Activated CD4-positive, alpha-beta memory T cell treated with anti-CD3 and anti-CD28 coated beads for 36 hours (primary cell): ENCODE measurements around the gene CLCN3. TPM values are rescaled to one million over a fixed set of nuclear protein-coding genes. Genes with fewer than 3 reads are reported as not detected.
A peak's percentile ranks its signal among the peaks of the same experiment; 100 is the strongest.
"Not testable (repeated sequence)": the region's sequence is repeated elsewhere in the genome, so short reads cannot be mapped to it uniquely, and the experiment has no call there.

Source experiments
- CTCF ChIA-PET: fragments of 350-600 bp; sonication (Branson Sonifier 250); formaldehyde crosslinking; loops from one replicate; lab custom pipeline; 2021; ENCODE audit warnings: antibody characterized with exemption, inconsistent platforms; lab: Charles Lee
- POLR2A ChIA-PET: fragments of 350-600 bp; sonication (Branson Sonifier 250); formaldehyde crosslinking; loops from one replicate; lab custom pipeline; 2021; ENCODE audit warnings: antibody characterized with exemption; lab: Charles Lee
- DNase-seq: peaks from one replicate; pipeline ENCODE4 v3.0.0-alpha.2; 2020
- H3K27ac Mint-ChIP-seq: one replicate; pipeline ENCODE4 v1.8.0; 2021; ENCODE audit warnings: mixed read lengths
- H3K27me3 Mint-ChIP-seq: one replicate; pipeline ENCODE4 v1.8.0; 2021; ENCODE audit warnings: mixed read lengths
- H3K36me3 Mint-ChIP-seq: one replicate; pipeline ENCODE4 v1.8.0; 2021; ENCODE audit warnings: mixed read lengths
- H3K4me1 Mint-ChIP-seq: one replicate; pipeline ENCODE4 v1.8.0; 2021; ENCODE audit warnings: low read depth, mixed read lengths
- H3K4me3 Mint-ChIP-seq: one replicate; pipeline ENCODE4 v1.8.0; 2021; ENCODE audit warnings: mild to moderate bottlenecking, mixed read lengths
- H3K9me3 Mint-ChIP-seq: one replicate; pipeline ENCODE4 v1.8.0; 2021; ENCODE audit warnings: mixed read lengths
- intact Hi-C: fragments of 100-400 bp; cut with micrococcal nuclease; formaldehyde crosslinking; loops from one replicate; pipeline ENCODE4 v1.15.1; 2023
- total RNA-seq, 2 experiments: library from RNA; stranded (reverse); gene quantifications; one replicate each; pipeline ENCODE4 v1.2.3, GENCODE V29; 2021

CLCN3 gene
- total RNA-seq, result 10 to 100 TPM; 17.3 to 18.6 TPM

- H3K4me1 Mint-ChIP-seq, result peaks cover 60% of the 10 kb centered on the region
- no peaks in the 10 kb centered on the region for H3K27me3 Mint-ChIP-seq
- no peaks in the 10 kb centered on the region for H3K36me3 Mint-ChIP-seq
- POLR2A ChIA-PET, result interaction anchor here (1.5 to 2.1 kb wide), 2 partner anchors 9 to 40 kb away, joined by 8 to 9 read pairs; no protein-coding TSS in a partner anchor
- intact Hi-C loops, result loop anchor here (1.0 to 10.0 kb wide), 3 partner anchors 40 to 1135 kb away; partner anchors contain the start of gene DDX60L
- CTCF ChIA-PET, result interaction anchor here (0.7 to 2.4 kb wide), 7 partner anchors 8 to 407 kb away, joined by 3 to 18 read pairs (median 4); no protein-coding TSS in a partner anchor
- DNase-seq, result peak; percentile 94
- H3K27ac Mint-ChIP-seq, result peak within 1 kb of the TSS; percentile 98
- peak within 1 kb of the TSS; percentile 96 for H3K4me3 Mint-ChIP-seq
- H3K9me3 Mint-ChIP-seq, result no peaks in the 10 kb centered on the region
Measured at GRCh38 chr4:169619958-169620879, at the start of gene CLCN3. CLCN3 (plus strand) TSS chr4:169620578; CDS start chr4:169635929, 15,351 bp downstream.

DNA sequence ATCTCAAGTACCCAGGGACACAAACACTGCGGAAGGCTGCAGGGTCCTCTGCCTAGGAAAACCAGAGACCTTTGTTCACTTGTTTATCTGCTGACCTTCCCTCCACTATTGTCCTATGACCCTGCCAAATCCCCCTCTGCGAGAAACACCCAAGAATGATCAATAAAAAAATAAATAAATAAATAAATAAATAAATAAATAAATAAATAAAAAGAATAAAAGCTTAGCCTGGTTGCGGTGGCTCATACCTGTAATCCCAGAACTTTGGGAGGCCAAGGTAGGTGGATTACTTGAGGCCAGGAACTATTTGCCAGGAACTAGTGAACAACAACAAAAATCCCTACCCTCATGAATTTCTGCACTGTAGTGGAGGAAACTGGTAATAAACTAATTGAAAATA is 49.4 kb upstream of the CLCN3 start:
- POLR2A ChIA-PET, intact Hi-C loops, H3K27me3 Mint-ChIP-seq: not testable (repeated sequence)

GRCh38 chr4:169571435-169571834 is 48.9 kb upstream of the CLCN3 start:
- POLR2A ChIA-PET, result no interaction called here
- CTCF ChIA-PET, result no interaction called here

More for the DNA sequence above, 49.4 kb upstream of the CLCN3 start:
- H3K4me1 Mint-ChIP-seq, H3K9me3 Mint-ChIP-seq, H3K4me3 Mint-ChIP-seq, H3K27ac Mint-ChIP-seq, CTCF ChIA-PET, DNase-seq: not testable (repeated sequence)
- peaks cover 24% of the 10 kb centered on the region for H3K36me3 Mint-ChIP-seq

GRCh38 chr4:169573889-169574288 is 46.5 kb upstream of the CLCN3 start:
- Mint-ChIP-seq H3K27me3 (no peaks in the 10 kb centered on the region), H3K4me3 (no peak overlapping the region), H3K4me1 (no peaks in the 10 kb centered on the region), H3K27ac (no peak overlapping the region), H3K9me3 (no peaks in the 10 kb centered on the region), H3K36me3 (peaks cover 27% of the 10 kb centered on the region)
- POLR2A ChIA-PET, result no interaction called here
- no peak for DNase-seq
- CTCF ChIA-PET, result no interaction called here
- intact Hi-C loops, result no loop called here

More at GRCh38 chr4:169571435-169571834, 48.9 kb upstream of the CLCN3 start:
- H3K9me3 Mint-ChIP-seq, result no peaks in the 10 kb centered on the region
- H3K36me3 Mint-ChIP-seq, result peaks cover 27% of the 10 kb centered on the region
- intact Hi-C loops, result no loop called here
- peaks cover 3% of the 10 kb centered on the region for H3K4me1 Mint-ChIP-seq
- no peak overlapping the region for H3K4me3 Mint-ChIP-seq
- H3K27ac Mint-ChIP-seq, result no peak overlapping the region
- no peak for DNase-seq
- H3K27me3 Mint-ChIP-seq, result no peaks in the 10 kb centered on the region

- no peak for DNase-seq
- H3K4me1 Mint-ChIP-seq, result no peaks in the 10 kb centered on the region
- H3K27me3 Mint-ChIP-seq, result no peaks in the 10 kb centered on the region
- no peak overlapping the region for H3K27ac Mint-ChIP-seq
- no peak overlapping the region for H3K4me3 Mint-ChIP-seq
- POLR2A ChIA-PET, result no interaction called here
- CTCF ChIA-PET, result no interaction called here
- no peaks in the 10 kb centered on the region for H3K9me3 Mint-ChIP-seq
- intact Hi-C loops, result no loop called here
- peaks cover 13% of the 10 kb centered on the region for H3K36me3 Mint-ChIP-seq
Measured at GRCh38 chr4:169582203-169582602, 38.2 kb upstream of the CLCN3 start.

- H3K9me3 Mint-ChIP-seq, result no peaks in the 10 kb centered on the region
- DNase-seq, result no peak
- H3K27ac Mint-ChIP-seq, result no peak overlapping the region
- CTCF ChIA-PET, result no interaction called here
- no peak overlapping the region for H3K4me3 Mint-ChIP-seq
- H3K4me1 Mint-ChIP-seq, result no peaks in the 10 kb centered on the region
- peaks cover 13% of the 10 kb centered on the region for H3K36me3 Mint-ChIP-seq
- POLR2A ChIA-PET, result no interaction called here
- intact Hi-C loops, result no loop called here
- H3K27me3 Mint-ChIP-seq, result no peaks in the 10 kb centered on the region
Measured at GRCh38 chr4:169582706-169583105, 37.7 kb upstream of the CLCN3 start.

- Mint-ChIP-seq H3K36me3 (peaks cover 13% of the 10 kb centered on the region), H3K27ac (no peak overlapping the region), H3K4me1 (no peaks in the 10 kb centered on the region), H3K9me3 (no peaks in the 10 kb centered on the region), H3K4me3 (no peak overlapping the region), H3K27me3 (no peaks in the 10 kb centered on the region)
- POLR2A ChIA-PET, result no interaction called here
- intact Hi-C loops, result no loop called here
- DNase-seq, result no peak
- CTCF ChIA-PET, result no interaction called here
Measured at GRCh38 chr4:169583563-169583962, 36.8 kb upstream of the CLCN3 start.

DNA sequence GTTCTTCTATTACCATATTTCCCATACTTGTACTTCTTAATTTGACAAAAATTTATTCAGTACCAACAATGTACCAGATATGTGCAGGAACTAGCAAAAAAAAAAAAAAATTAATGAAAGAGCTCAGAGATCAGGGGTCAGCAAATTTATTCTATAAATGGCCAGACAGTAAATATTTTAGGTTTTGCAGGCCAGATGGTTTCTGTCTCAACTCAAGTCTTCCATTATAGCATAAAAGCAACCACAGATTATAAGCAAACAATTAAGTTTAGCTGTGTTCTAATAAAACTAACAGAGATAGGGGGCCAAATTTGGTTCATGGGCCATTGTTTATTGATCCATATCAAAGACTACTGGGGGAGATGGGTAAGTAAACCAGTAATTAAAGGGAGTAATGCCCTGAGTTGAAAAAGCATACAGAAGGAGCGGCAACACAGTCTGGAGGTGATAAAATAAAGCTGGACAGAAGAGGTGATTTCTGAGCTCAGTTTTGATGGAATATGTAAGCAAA is 27.3 kb upstream of the CLCN3 start:
- Mint-ChIP-seq H3K4me1 (no peaks in the 10 kb centered on the region), H3K27ac (no peak overlapping the region), H3K27me3 (no peaks in the 10 kb centered on the region), H3K4me3 (no peak overlapping the region), H3K9me3 (no peaks in the 10 kb centered on the region), H3K36me3 (peaks cover 11% of the 10 kb centered on the region)
- intact Hi-C loops, result no loop called here
- POLR2A ChIA-PET, result no interaction called here
- DNase-seq, result no peak
- CTCF ChIA-PET, result interaction anchor here (0.6 kb wide), 1 partner anchor 583 kb away, joined by 4 read pairs; the partner anchor contains the start of gene CBR4

DNA sequence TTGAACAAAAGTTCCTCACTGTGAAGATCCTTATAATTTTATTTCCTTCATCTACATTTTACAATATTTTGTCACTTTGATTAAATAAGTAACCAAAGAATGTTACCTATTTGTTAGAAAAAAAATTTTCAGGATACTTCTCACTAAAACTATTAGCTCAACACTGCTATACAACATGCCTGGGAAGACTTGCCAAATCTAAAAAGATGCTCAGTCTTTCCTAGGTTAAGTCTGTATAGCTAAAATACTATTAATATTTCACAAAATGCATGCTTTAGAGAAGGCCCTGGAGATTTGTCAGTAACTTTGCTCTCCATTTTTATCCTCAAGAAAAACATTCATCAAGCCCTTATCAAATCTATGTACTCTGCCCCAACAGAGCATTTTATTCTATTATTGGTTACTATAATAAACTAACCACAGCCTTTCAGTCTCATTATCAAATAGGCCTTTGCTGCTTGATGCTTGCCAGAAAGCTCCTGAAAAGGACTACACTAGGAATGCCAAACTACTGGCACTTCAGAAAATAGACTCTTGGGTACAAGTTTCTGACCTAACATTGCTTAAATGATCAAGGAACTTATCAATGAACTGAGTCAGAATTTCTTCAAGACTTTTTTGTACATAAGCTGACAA is 25.7 kb upstream of the CLCN3 start:
- CTCF ChIA-PET, result no interaction called here

DNA sequence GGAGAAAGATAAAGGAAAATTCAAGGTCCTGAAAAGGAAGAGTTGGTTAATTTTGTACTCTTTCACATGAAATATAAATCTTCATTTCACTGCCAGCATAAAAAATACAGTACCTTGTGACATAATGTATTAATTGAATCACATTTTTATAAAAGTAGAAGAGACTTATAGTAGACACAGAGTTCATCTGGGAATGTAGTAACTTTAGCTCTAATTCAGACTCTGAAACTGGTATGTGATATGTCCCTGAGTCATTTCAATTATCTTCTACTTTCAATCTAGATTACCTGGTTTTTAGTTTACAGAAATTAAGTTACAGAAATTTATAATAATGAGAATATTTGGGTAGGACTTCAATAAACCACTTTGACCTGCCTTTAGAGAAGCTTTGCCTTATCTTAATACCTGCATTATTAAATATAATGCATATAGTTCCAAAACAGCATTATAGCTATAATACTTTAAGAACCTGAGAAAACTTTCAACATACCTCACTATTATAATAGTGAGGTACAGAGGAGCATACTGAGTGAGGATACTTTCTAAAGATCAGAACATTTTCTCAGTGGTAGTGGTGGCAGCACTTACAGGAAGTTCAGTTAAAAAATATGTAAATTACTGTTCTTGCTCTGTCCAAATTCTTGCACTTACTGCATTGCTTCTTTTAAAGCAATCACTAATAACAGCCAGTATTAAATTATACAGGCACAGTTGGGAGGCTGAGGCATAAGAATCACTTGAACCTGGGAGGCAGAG is 19.2 kb upstream of the CLCN3 start:
- intact Hi-C loops, result no loop called here
- Mint-ChIP-seq H3K4me3 (no peak overlapping the region), H3K36me3 (peaks cover 9% of the 10 kb centered on the region), H3K4me1 (peaks cover 22% of the 10 kb centered on the region), H3K27ac (no peak overlapping the region), H3K9me3 (no peaks in the 10 kb centered on the region), H3K27me3 (no peaks in the 10 kb centered on the region)
- ChIA-PET POLR2A (no interaction called here), CTCF (interaction anchor here (1.3 kb wide), 1 partner anchor 12 kb away, joined by 4 read pairs; the partner anchor contains the start of gene NEK1)
- DNase-seq, result no peak

More for the DNA sequence above, 25.7 kb upstream of the CLCN3 start:
- no peak for DNase-seq
- peaks cover 8% of the 10 kb centered on the region for H3K36me3 Mint-ChIP-seq
- intact Hi-C loops, result no loop called here
- no peaks in the 10 kb centered on the region for H3K4me1 Mint-ChIP-seq
- no peaks in the 10 kb centered on the region for H3K9me3 Mint-ChIP-seq
- H3K27ac Mint-ChIP-seq, result no peak overlapping the region
- POLR2A ChIA-PET, result no interaction called here
- no peaks in the 10 kb centered on the region for H3K27me3 Mint-ChIP-seq
- H3K4me3 Mint-ChIP-seq, result no peak overlapping the region

DNA sequence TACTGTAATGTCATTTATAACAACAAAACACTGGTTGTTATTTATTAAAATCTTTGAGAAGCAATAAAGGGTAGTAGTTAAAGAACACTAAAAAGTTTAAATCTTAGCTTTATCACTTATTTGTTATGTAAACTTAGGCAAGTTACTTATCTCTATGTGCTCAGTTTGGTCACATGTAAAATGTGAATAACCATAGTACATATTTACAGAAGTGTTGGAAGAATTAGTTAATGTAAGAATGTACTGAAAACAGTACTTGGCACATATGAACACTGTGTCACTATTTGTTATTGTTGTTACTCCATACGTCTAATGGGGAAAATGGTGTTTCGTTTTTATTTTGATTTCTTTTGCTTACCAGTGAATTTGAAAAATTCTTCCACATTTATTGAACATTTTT is 17.1 kb upstream of the CLCN3 start:
- POLR2A ChIA-PET, result no interaction called here
- intact Hi-C loops, result no loop called here
- Mint-ChIP-seq H3K36me3 (peaks cover 8% of the 10 kb centered on the region), H3K4me3 (no peak overlapping the region), H3K27me3 (no peaks in the 10 kb centered on the region), H3K4me1 (peaks cover 28% of the 10 kb centered on the region), H3K27ac (no peak overlapping the region), H3K9me3 (no peaks in the 10 kb centered on the region)
- CTCF ChIA-PET, result interaction anchor here (0.9 kb wide), 1 partner anchor 10 kb away, joined by 4 read pairs; no protein-coding TSS in a partner anchor
- DNase-seq, result no peak
